Vagina (tissue), 2 donors: ENCODE results near the gene ASPHD1. TPM values are rescaled to one million over a fixed set of nuclear protein-coding genes. Genes with fewer than 3 reads are reported as not detected.

Experiments
- DNase-seq, 2 donors: peaks; one replicate each; pipeline ENCODE4 v3.0.0-alpha.2; 2017; ENCODE audit errors: extremely low spot score in 2 of 2
- H3K27ac ChIP-seq: fragments of 200-600 bp; sonication (generic); one replicate; pipeline ENCODE4 v1.5.1; 2019
- H3K27me3 ChIP-seq: fragments of 200-600 bp; sonication (generic); one replicate; pipeline ENCODE4 v1.5.1; 2019
- H3K36me3 ChIP-seq, 2 donors: fragments of 200-600 bp; sonication (generic); one replicate each; pipeline ENCODE4 v1.5.1; 2017 to 2019
- H3K4me1 ChIP-seq: fragments of 200-600 bp; sonication (generic); one replicate; pipeline ENCODE4 v1.5.1; 2019
- H3K4me3 ChIP-seq, 2 donors: fragments of 200-600 bp; sonication (generic); 1 replicate in 1 of 2; 2 replicates in 1 of 2; pipeline ENCODE4 v1.5.1; 2016 to 2019
- H3K9me3 ChIP-seq: fragments of 200-600 bp; sonication (generic); one replicate; pipeline ENCODE4 v1.5.1; 2019
- POLR2A ChIP-seq, 2 donors: fragments of 450-650 bp; IDR thresholded peaks; one replicate each; pipeline ENCODE4 v1.6.1; 2017; ENCODE audit warnings: antibody characterized with exemption in 2 of 2, mild to moderate bottlenecking in 2 of 2, moderate library complexity in 2 of 2
- POLR2AphosphoS5 ChIP-seq, 2 donors: sonication (generic); formaldehyde crosslinking; IDR thresholded peaks; one replicate each; pipeline ENCODE4 v1.9.0; 2017; ENCODE audit warnings: antibody characterized with exemption in 2 of 2, mild to moderate bottlenecking in 2 of 2, low read depth in 1 of 2; ENCODE audit not compliant: insufficient read depth in 1 of 2
- intact Hi-C: fragments of 100-400 bp; cut with DNase I; formaldehyde crosslinking; loops from one replicate; pipeline ENCODE4 v1.15.1; 2023
- total RNA-seq: library from RNA; depleted of rRNA; stranded (reverse); fragments of >200 nt; gene quantifications from one replicate; pipeline ENCODE4 v1.2.3, GENCODE V29; 2016
- TF ChIP-seq, protein P1 (sequence below), 3 experiments: fragments of 450-650 bp in 2 of 3; fragments of 200-600 bp in 1 of 3; sonication (generic) in 1 of 3; IDR thresholded peaks; one replicate each; pipeline ENCODE4 v1.5.1; 2017 to 2019; ENCODE audit warnings: antibody characterized with exemption in 3 of 3, mild to moderate bottlenecking in 2 of 3, moderate library complexity in 2 of 3

ASPHD1 gene
- total RNA-seq, 1 donor from 2014 or later = not detected

DNA sequence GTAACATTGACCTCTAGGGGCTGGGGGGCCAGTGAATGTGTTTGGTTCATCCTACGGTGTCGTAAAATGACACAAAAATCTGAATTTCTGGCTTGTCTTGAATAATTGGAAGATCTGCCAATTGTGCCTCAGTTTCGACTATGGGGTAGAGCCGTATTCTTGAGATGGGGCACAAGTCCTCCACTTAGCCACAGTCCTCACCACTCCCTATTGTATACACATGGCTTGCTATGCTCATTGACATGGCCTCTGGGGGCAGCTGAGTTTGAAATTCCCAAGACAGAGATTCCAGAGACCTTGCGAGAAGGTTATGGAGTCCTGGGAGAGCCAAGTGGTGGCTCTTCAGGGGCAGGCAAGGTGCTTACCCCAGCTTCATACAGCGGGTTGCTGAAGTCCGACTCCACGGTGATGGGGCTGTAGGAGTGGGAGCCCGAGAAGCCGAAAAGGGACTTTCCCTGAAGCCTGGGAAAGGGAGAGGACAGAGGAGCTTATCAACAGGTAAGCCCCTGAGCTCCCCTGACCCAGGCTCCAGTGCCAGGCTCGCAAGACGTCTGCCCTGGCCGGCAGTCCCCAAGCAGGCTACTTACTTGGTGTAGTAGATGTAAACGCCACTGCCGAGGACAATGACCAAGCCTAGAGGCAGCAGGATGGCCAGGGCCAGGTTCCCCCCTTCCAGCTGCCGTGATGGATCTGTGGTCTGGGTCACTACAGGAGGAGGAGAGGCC is 28.3 kb upstream of the ASPHD1 start:
- H3K27me3 ChIP-seq = peaks cover under 1% of the 10 kb centered on the region
- TF ChIP-seq POLR2A (IDR thresholded peaks at IDR 0.05) (no peak), POLR2AphosphoS5 (IDR thresholded peaks at IDR 0.05; ENCODE audit: insufficient read depth in 1 of 2, low read depth in 1 of 2) (no peak)
- TF ChIP-seq, protein P1, sequence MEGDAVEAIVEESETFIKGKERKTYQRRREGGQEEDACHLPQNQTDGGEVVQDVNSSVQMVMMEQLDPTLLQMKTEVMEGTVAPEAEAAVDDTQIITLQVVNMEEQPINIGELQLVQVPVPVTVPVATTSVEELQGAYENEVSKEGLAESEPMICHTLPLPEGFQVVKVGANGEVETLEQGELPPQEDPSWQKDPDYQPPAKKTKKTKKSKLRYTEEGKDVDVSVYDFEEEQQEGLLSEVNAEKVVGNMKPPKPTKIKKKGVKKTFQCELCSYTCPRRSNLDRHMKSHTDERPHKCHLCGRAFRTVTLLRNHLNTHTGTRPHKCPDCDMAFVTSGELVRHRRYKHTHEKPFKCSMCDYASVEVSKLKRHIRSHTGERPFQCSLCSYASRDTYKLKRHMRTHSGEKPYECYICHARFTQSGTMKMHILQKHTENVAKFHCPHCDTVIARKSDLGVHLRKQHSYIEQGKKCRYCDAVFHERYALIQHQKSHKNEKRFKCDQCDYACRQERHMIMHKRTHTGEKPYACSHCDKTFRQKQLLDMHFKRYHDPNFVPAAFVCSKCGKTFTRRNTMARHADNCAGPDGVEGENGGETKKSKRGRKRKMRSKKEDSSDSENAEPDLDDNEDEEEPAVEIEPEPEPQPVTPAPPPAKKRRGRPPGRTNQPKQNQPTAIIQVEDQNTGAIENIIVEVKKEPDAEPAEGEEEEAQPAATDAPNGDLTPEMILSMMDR (IDR thresholded peaks at IDR 0.05) = no peak
- H3K27ac ChIP-seq = no peak overlapping the region
- DNase-seq = no peak
- H3K4me1 ChIP-seq = peaks cover 9% of the 10 kb centered on the region
- H3K9me3 ChIP-seq = no peaks in the 10 kb centered on the region
- no peak overlapping the region for H3K4me3 ChIP-seq
- no peaks in the 10 kb centered on the region for H3K36me3 ChIP-seq
- intact Hi-C loops = no loop called here

DNA sequence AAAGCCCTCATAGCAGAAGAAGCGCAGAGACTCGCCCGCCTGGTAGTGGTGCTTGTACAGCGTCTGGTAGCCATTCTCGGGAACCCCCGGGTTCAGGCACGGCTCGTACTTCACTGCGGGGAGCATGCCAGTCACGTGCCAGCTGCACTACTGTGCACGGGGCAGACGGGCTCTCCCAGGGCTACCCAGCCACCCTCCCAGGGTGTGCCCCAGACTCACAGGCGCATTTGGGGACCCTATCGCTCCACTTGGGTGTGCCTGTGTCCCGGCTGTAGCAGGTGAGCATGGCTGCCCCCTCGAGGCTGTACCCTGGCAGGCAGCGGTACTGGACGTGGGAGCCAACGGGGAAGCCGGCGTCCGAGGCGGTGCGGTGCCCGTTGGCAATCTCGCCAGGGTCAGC is 27.0 kb upstream of the ASPHD1 start:
- intact Hi-C loops = no loop called here
- Histone ChIP-seq H3K9me3 (no peaks in the 10 kb centered on the region), H3K27me3 (peaks cover 11% of the 10 kb centered on the region), H3K4me1 (peaks cover 13% of the 10 kb centered on the region), H3K27ac (no peak overlapping the region), H3K4me3 (no peak overlapping the region), H3K36me3 (no peaks in the 10 kb centered on the region)
- DNase-seq = no peak
- TF ChIP-seq, protein P1 (IDR thresholded peaks at IDR 0.05) = no peak
- TF ChIP-seq POLR2A (IDR thresholded peaks at IDR 0.05) = no peak
- no peak for TF ChIP-seq POLR2AphosphoS5 (IDR thresholded peaks at IDR 0.05; ENCODE audit: insufficient read depth in 1 of 2, low read depth in 1 of 2)

DNA sequence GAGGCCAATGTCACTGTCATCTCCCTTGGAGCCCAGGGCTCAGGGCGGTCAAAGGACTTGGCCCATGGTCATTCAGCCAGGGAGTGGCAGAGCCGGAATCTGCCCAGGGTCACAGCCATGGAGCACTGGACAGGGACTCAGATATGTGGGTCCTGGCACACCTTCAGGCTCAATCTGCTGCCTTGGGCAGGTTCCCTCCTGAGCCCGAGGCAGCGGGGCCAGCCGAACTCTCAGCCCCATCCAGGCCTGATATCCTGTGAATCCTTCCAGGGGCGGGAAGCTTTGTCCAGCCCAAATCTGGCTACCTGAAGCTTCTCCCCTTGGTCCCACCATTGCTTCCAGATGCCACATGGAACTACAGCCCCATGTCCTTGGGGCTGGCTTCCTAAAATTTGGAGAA is 25.1 kb upstream of the ASPHD1 start:
- H3K27me3 ChIP-seq = peaks cover 11% of the 10 kb centered on the region
- no peaks in the 10 kb centered on the region for H3K36me3 ChIP-seq
- H3K4me3 ChIP-seq = no peak overlapping the region
- H3K27ac ChIP-seq = no peak overlapping the region
- no peaks in the 10 kb centered on the region for H3K9me3 ChIP-seq
- H3K4me1 ChIP-seq = peaks cover 13% of the 10 kb centered on the region
- intact Hi-C loops = no loop called here
- TF ChIP-seq POLR2A (IDR thresholded peaks at IDR 0.05) = no peak
- TF ChIP-seq, protein P1 (IDR thresholded peaks at IDR 0.05) = no peak
- TF ChIP-seq POLR2AphosphoS5 (IDR thresholded peaks at IDR 0.05; ENCODE audit: insufficient read depth in 1 of 2, low read depth in 1 of 2) = no peak
- DNase-seq = no peak

DNA sequence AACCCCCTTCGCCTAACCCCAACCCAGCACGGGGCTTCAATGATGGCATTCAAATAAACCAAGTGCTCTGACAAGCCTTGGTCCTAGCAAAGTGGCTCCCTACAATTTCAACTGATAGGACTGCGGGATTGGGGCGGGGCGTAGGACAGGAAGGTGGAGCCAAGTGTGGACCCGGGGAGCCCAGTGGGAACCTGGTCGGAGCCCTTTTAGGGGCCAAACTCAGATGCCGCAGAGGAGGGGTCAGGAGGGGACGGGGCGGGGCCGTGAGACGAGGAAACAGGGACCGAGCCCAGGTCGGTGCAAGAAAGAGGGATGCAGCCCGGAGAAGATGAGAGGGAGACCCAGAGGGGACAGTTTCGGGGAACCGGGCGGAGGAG is 24.1 kb upstream of the ASPHD1 start:
- no peaks in the 10 kb centered on the region for H3K9me3 ChIP-seq
- H3K36me3 ChIP-seq = no peaks in the 10 kb centered on the region
- H3K27ac ChIP-seq = no peak overlapping the region
- intact Hi-C loops = no loop called here
- H3K4me3 ChIP-seq = peak overlapping the region; percentile 24 to 25
- peaks cover 13% of the 10 kb centered on the region for H3K4me1 ChIP-seq
- no peak for DNase-seq
- H3K27me3 ChIP-seq = peaks cover 11% of the 10 kb centered on the region
- TF ChIP-seq POLR2A (IDR thresholded peaks at IDR 0.05) (no peak), POLR2AphosphoS5 (IDR thresholded peaks at IDR 0.05; ENCODE audit: insufficient read depth in 1 of 2, low read depth in 1 of 2) (no peak)
- TF ChIP-seq, protein P1 (IDR thresholded peaks at IDR 0.05) = no peak

DNA sequence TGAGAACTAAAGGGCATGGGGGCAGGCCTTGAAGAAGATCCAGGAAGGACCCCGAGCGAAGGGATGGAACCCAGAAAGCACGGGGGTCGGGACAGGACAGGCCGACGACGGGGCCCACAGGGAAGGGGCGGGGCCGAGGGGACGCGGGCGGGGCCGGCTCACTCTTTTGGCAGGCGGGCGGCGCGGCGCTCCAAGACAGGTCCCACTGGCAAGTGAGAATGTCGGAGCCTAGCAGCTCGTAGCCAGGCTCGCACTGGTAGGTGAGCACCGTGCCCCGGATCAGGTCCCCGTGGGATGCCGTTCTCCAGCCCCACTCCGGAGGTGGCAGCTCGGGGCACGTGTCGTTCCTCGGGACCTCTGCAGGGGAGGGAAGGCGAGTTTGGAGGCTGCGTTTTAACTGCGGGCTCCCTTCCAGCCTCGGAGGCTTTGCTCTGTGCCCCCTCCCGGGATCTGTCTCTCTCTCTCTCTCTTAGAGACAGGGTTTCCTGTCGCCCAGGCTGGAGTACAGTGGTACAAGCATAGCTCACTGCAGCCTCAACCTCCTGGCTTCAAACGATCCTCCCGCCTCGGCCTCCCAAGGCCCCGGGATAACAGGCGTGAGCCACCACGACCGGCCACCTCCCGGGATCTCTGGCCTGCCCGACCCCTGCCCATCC is 23.6 kb upstream of the ASPHD1 start:
- Histone ChIP-seq H3K27ac (no peak overlapping the region), H3K36me3 (no peaks in the 10 kb centered on the region), H3K4me3 (peak overlapping the region; percentile 24 to 25), H3K9me3 (no peaks in the 10 kb centered on the region), H3K4me1 (peaks cover 13% of the 10 kb centered on the region), H3K27me3 (peaks cover 11% of the 10 kb centered on the region)
- no peak for DNase-seq
- intact Hi-C loops = no loop called here
- TF ChIP-seq, protein P1 (IDR thresholded peaks at IDR 0.05) = no peak
- no peak for TF ChIP-seq POLR2AphosphoS5 (IDR thresholded peaks at IDR 0.05; ENCODE audit: insufficient read depth in 1 of 2, low read depth in 1 of 2)
- no peak for TF ChIP-seq POLR2A (IDR thresholded peaks at IDR 0.05)
